Adipocyte (in vitro differentiated cells): Measurements from ENCODE around the gene PPP1R7.

Source experiments
- DNase-seq: peaks from one replicate; pipeline ENCODE4 v3.0.0-alpha.2; 2015; ENCODE audit warnings: low read depth
- H3K27me3 ChIP-seq: replicated peaks from 2 replicates; pipeline ENCODE4 v1.7.0; 2013; ENCODE audit warnings: mild to moderate bottlenecking, low read length, moderate library complexity; ENCODE audit not compliant: control insufficient read depth, insufficient read depth
- H3K36me3 ChIP-seq: 2 replicates; pipeline ENCODE4 v1.7.0; 2013; ENCODE audit warnings: low read length, mild to moderate bottlenecking, moderate library complexity; ENCODE audit not compliant: control insufficient read depth, insufficient read depth, severe bottlenecking
- H3K4me1 ChIP-seq: 2 replicates; pipeline ENCODE4 v1.7.0; 2013; ENCODE audit warnings: mild to moderate bottlenecking, low read length, moderate library complexity; ENCODE audit not compliant: control insufficient read depth, insufficient read depth
- H3K4me3 ChIP-seq: 2 replicates; pipeline ENCODE4 v1.7.0; 2013; ENCODE audit warnings: mild to moderate bottlenecking, low read length, moderate library complexity
- H3K9ac ChIP-seq: 2 replicates; pipeline ENCODE4 v1.7.0; 2013; ENCODE audit warnings: mild to moderate bottlenecking, low read length, moderate library complexity
- H3K9me3 ChIP-seq: 2 replicates; pipeline ENCODE4 v1.7.0; 2013; ENCODE audit warnings: mild to moderate bottlenecking, low read length, moderate library complexity; ENCODE audit not compliant: control insufficient read depth

PPP1R7 gene

GRCh38 chr2:241156971-241157441 is 6.7 kb downstream of the PPP1R7 start:
- Histone ChIP-seq H3K36me3 (peaks cover 30% of the 10 kb centered on the region), H3K9me3 (no peaks in the 10 kb centered on the region), H3K4me3 (no peak overlapping the region), H3K27me3 (no peaks in the 10 kb centered on the region), H3K4me1 (peaks cover 19% of the 10 kb centered on the region), H3K9ac (no peak overlapping the region)
- no peak for DNase-seq

- Histone ChIP-seq H3K9ac (no peak overlapping the region), H3K36me3 (peaks cover 30% of the 10 kb centered on the region), H3K4me1 (peaks cover 25% of the 10 kb centered on the region), H3K27me3 (no peaks in the 10 kb centered on the region), H3K9me3 (no peaks in the 10 kb centered on the region), H3K4me3 (no peak overlapping the region)
- no peak for DNase-seq
These were observed 7.7 kb downstream of the PPP1R7 start for GRCh38 chr2:241157841-241158545.

DNA sequence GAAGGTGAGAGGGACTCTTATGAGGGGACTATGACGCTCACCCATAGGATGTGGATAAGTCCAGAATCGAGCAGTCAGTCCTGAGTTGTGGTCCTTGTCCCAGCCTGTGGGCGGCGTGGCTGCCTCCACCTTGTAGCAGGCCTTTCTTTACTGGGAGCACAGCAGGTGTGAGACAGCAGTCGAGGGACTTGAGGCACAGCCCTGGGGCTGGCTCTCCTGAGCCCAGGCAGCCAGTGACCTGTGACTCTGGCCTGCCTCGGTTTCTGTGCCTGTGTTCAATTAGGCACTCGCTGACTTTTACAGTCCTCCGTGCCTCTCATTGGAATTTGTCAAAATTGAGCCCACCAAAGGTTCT is 8.3 kb downstream of the PPP1R7 start:
- DNase-seq: no peak
- peaks cover 35% of the 10 kb centered on the region for H3K36me3 ChIP-seq
- no peaks in the 10 kb centered on the region for H3K27me3 ChIP-seq
- H3K9me3 ChIP-seq: no peaks in the 10 kb centered on the region
- no peak overlapping the region for H3K9ac ChIP-seq
- no peak overlapping the region for H3K4me3 ChIP-seq
- H3K4me1 ChIP-seq: peaks cover 26% of the 10 kb centered on the region

GRCh38 chr2:241159116-241159515 is 8.8 kb downstream of the PPP1R7 start:
- H3K4me1 ChIP-seq: peaks cover 26% of the 10 kb centered on the region
- no peak overlapping the region for H3K4me3 ChIP-seq
- peaks cover 41% of the 10 kb centered on the region for H3K36me3 ChIP-seq
- no peak overlapping the region for H3K9ac ChIP-seq
- no peaks in the 10 kb centered on the region for H3K27me3 ChIP-seq
- H3K9me3 ChIP-seq: no peaks in the 10 kb centered on the region
- DNase-seq: no peak

- H3K4me3 ChIP-seq: no peak overlapping the region
- H3K27me3 ChIP-seq: no peaks in the 10 kb centered on the region
- peaks cover 47% of the 10 kb centered on the region for H3K36me3 ChIP-seq
- DNase-seq: no peak
- no peaks in the 10 kb centered on the region for H3K9me3 ChIP-seq
- H3K9ac ChIP-seq: no peak overlapping the region
- peaks cover 21% of the 10 kb centered on the region for H3K4me1 ChIP-seq
These were observed 10.1 kb downstream of the PPP1R7 start for GRCh38 chr2:241160318-241160717.

DNA sequence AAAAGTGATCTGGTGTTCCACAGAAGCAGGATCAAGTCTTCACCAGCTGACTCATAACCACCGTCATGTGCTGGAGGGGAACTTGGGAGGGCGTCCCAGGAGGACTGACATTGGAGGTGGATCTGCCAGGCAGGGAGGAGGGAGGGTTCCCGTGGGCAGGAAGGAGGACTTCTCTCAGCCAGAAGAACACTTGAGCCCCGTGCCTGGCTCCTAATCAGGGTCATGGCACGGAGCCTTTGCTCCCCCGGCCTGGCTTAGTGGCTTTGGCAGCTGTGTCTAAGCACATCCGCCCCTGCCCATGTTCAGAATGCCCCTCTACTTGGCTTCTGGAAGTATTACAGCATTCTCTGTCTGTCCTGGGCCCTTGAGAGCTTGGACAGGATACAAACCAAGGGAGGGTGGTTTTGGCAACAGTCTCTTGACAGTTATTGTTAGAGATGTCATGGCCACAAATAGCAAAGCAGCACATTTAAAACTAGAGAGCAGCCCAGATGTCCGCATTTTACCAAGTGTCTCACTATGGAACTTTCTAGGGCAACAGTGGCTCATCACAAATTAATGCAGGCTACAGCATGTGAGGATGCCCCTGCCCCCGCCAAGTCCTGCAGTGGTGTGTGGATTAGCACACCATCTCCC is 11.5 kb downstream of the PPP1R7 start:
- no peak overlapping the region for H3K9ac ChIP-seq
- H3K36me3 ChIP-seq: peaks cover 55% of the 10 kb centered on the region
- H3K4me1 ChIP-seq: peaks cover 21% of the 10 kb centered on the region
- H3K27me3 ChIP-seq: no peaks in the 10 kb centered on the region
- H3K4me3 ChIP-seq: peak overlapping the region; percentile 45
- no peaks in the 10 kb centered on the region for H3K9me3 ChIP-seq
- peak; percentile 80 for DNase-seq

DNA sequence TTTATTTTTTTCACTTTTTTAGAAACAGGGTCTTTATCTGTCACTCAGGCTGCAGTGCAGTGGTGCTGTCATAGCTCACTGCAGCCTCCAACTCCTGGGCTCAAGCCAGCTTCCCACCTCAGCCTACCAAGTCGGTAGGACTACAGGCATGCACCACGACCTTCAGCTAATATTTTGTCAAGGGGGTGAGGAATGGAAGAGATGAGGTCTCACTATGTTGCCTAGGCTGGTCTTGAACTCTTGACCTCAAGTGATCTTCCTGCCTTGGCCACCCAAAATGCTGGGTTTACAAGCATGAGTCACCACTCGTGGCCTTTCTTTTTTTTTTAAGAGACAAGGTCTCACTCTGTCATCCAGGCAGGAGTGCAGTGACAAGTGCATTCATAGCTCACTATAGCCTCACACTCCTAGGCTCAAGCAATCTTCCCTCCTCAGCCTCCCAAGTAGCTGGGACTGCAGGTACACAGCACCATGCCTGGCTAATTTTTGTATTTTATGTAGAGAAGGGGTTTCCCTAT is 13.4 kb downstream of the PPP1R7 start:
- Histone ChIP-seq H3K4me1 (peaks cover 19% of the 10 kb centered on the region), H3K9ac (no peak overlapping the region), H3K36me3 (peaks cover 63% of the 10 kb centered on the region), H3K4me3 (no peak overlapping the region), H3K9me3 (no peaks in the 10 kb centered on the region), H3K27me3 (no peaks in the 10 kb centered on the region)
- no peak for DNase-seq

GRCh38 chr2:241168366-241168765 is 18.1 kb downstream of the PPP1R7 start:
- Histone ChIP-seq H3K9me3 (peaks cover 14% of the 10 kb centered on the region), H3K27me3 (no peaks in the 10 kb centered on the region), H3K36me3 (peaks cover 77% of the 10 kb centered on the region), H3K9ac (no peak overlapping the region), H3K4me3 (no peak overlapping the region), H3K4me1 (no peaks in the 10 kb centered on the region)
- no peak for DNase-seq

DNA sequence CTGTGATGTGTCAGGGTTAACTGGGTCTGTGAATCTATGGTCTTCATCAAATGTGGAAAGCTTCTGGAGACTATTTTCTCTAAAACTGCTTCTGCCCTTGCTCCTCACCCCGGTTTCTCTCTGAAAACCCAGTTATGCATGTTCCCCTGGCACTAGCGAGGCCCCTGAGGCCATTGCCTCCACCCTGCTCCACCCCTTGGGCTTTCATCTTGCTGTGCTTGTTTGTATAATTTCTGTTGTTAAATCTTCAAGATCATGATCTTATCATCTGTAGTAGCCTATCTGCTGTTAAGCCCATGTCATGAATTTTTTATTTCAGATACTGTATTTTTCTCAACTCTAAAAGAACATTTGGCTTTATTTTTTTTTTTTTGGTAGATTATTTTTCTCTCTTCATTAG is 23.3 kb downstream of the PPP1R7 start:
- Histone ChIP-seq H3K27me3 (no peaks in the 10 kb centered on the region), H3K4me3 (no peak overlapping the region), H3K4me1 (no peaks in the 10 kb centered on the region), H3K36me3 (peaks cover 57% of the 10 kb centered on the region), H3K9ac (no peak overlapping the region), H3K9me3 (peaks cover 14% of the 10 kb centered on the region)
- DNase-seq: no peak

- Histone ChIP-seq H3K36me3 (peaks cover 35% of the 10 kb centered on the region), H3K4me3 (no peak overlapping the region), H3K9ac (no peak overlapping the region), H3K9me3 (no peaks in the 10 kb centered on the region), H3K27me3 (no peaks in the 10 kb centered on the region), H3K4me1 (no peaks in the 10 kb centered on the region)
- DNase-seq: no peak
These were observed 27.5 kb downstream of the PPP1R7 start for GRCh38 chr2:241177526-241178334.

DNA sequence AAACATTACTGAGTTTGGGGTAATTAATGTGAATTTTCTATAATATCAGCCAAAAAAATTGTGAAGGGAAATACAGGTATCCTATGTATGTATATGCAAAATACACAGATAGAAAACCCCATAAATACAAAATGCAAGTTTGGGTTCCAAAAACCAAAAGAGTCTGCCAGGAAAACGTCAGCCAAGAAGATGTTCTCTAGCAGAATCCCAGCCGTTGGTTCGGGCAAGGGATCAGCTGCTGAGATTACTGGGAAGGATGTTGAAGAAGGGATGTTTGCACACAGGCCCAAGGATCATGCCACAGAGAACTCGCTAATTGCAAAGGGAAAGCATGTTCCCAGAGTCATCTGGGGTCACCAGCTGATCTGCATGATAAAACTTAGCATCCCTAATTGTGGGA is 28.7 kb downstream of the PPP1R7 start:
- Histone ChIP-seq H3K27me3 (no peaks in the 10 kb centered on the region), H3K9ac (no peak overlapping the region), H3K9me3 (no peaks in the 10 kb centered on the region), H3K36me3 (peaks cover 43% of the 10 kb centered on the region), H3K4me3 (no peak overlapping the region), H3K4me1 (no peaks in the 10 kb centered on the region)
- no peak for DNase-seq
